Activated T-helper 1 cell treated with anti-CD3 and anti-CD28 coated beads, Interleukin-12 subunit alpha, Interleukin-12 subunit beta, Interleukin-2, Interleukin-4 antibody, amounts not matched to agents 30 ng/mL and 10 ng/mL and 1 ng/mL, durations not matched to agents 14 hours and 24 hours and 36 hours (primary cell): ENCODE data around the gene ACP1. TPM values are rescaled to one million over a fixed set of nuclear protein-coding genes. Genes with fewer than 3 reads are reported as not detected.

Experiments
- DNase-seq: peaks from one replicate; pipeline ENCODE4 v3.0.0; 2021; ENCODE audit warnings: low spot score
- H3K27ac Mint-ChIP-seq: one replicate; pipeline ENCODE4 v1.8.0; 2021; ENCODE audit warnings: mild to moderate bottlenecking, mixed read lengths
- H3K27me3 Mint-ChIP-seq: one replicate; pipeline ENCODE4 v1.8.0; 2022; ENCODE audit warnings: mild to moderate bottlenecking, moderate library complexity, mixed read lengths; ENCODE audit not compliant: insufficient read depth
- H3K36me3 Mint-ChIP-seq: one replicate; pipeline ENCODE4 v1.8.0; 2021; ENCODE audit warnings: low read depth, mixed read lengths
- H3K4me1 Mint-ChIP-seq: one replicate; pipeline ENCODE4 v1.8.0; 2021; ENCODE audit warnings: low read depth, mixed read lengths
- H3K4me3 Mint-ChIP-seq: one replicate; pipeline ENCODE4 v1.8.0; 2021; ENCODE audit warnings: mild to moderate bottlenecking, moderate library complexity, mixed read lengths
- H3K9me3 Mint-ChIP-seq: one replicate; pipeline ENCODE4 v1.8.0; 2021; ENCODE audit warnings: mixed read lengths
- intact Hi-C: fragments of 100-400 bp; cut with micrococcal nuclease; formaldehyde crosslinking; loops from one replicate; pipeline ENCODE4 v1.15.1; 2024
- total RNA-seq: library from RNA; stranded (reverse); gene quantifications from 2 replicates; pipeline ENCODE4 v1.2.3, GENCODE V29; 2022

ACP1 gene
- total RNA-seq, 1 donor from 2014 or later = 124 TPM

DNA sequence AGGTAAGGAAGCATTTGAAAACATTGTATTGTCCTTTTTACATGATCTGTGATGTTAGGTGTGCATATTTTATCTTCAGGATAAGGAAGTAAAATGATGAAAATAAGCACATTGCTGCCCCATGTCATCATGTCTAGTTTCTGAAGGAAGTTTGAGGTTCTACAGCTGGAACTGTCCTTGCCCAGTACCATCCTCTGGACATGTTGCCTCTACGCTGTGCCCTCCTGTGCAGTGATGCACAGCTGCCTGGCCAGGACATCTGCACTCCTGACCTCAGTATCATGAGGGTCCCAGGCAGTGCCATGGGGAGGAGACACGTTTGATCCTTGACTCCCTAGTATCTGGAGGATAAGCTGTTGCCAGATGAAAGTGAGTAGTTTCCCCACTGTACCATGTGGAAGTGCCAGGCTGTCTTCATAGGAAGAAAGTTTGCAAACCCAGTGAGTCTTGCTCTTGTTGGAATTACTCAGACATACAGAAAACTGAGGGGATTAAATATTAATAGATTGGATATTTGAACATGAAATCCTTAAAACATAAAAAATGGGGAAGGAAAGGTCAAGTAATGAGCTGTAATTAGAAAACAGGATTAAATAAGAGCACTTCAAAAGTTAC lies 13.7 kb downstream of the ACP1 start:
- H3K27me3 Mint-ChIP-seq = no peaks in the 10 kb centered on the region
- DNase-seq = no peak
- H3K4me1 Mint-ChIP-seq = no peaks in the 10 kb centered on the region
- no peak overlapping the region for H3K27ac Mint-ChIP-seq
- peaks cover 44% of the 10 kb centered on the region for H3K36me3 Mint-ChIP-seq
- H3K4me3 Mint-ChIP-seq = no peak overlapping the region
- H3K9me3 Mint-ChIP-seq = no peaks in the 10 kb centered on the region
- intact Hi-C loops = no loop called here

DNA sequence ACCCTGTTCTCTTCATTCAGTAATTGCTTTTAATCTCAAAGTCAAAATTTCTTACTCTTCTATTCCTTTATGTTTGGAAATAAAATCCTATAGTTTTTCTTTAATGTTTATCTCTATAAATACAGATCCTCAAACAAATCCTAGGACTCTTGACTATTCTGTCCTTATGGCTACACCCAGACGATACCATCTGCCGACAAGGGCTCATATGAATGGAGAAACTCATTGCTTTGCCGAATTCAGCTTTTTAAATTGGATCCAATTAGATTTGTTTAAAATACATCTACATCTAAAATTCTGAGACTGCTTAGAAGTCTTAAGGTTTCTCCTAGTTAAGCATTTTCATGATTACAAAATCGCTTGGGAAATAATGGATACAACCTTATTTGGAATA lies 14.2 kb downstream of the ACP1 start:
- Mint-ChIP-seq H3K4me1 (no peaks in the 10 kb centered on the region), H3K9me3 (no peaks in the 10 kb centered on the region), H3K27me3 (no peaks in the 10 kb centered on the region), H3K27ac (no peak overlapping the region), H3K4me3 (no peak overlapping the region), H3K36me3 (peaks cover 44% of the 10 kb centered on the region)
- DNase-seq = no peak
- intact Hi-C loops = no loop called here

DNA sequence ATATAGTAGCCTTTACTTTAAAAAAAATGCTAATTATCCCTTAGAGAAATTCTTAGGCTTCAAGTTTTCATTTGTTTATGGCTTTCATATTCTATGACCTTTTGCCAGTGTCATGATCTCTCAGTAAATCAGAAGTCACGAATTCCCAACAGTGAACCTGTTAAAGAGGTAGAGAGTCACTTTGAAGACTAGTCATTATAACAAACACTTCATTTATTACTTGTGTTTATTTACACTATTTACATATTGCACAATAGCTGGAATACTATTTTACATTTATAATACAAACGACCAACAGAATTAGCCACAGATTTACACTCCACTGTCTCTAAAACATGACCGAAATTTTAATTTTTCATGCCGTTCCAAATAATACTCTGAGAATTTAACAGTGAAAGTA lies 14.6 kb downstream of the ACP1 start:
- Mint-ChIP-seq H3K4me1 (no peaks in the 10 kb centered on the region), H3K27me3 (no peaks in the 10 kb centered on the region), H3K4me3 (no peak overlapping the region), H3K9me3 (no peaks in the 10 kb centered on the region), H3K36me3 (peaks cover 44% of the 10 kb centered on the region), H3K27ac (no peak overlapping the region)
- intact Hi-C loops = no loop called here
- DNase-seq = no peak

DNA sequence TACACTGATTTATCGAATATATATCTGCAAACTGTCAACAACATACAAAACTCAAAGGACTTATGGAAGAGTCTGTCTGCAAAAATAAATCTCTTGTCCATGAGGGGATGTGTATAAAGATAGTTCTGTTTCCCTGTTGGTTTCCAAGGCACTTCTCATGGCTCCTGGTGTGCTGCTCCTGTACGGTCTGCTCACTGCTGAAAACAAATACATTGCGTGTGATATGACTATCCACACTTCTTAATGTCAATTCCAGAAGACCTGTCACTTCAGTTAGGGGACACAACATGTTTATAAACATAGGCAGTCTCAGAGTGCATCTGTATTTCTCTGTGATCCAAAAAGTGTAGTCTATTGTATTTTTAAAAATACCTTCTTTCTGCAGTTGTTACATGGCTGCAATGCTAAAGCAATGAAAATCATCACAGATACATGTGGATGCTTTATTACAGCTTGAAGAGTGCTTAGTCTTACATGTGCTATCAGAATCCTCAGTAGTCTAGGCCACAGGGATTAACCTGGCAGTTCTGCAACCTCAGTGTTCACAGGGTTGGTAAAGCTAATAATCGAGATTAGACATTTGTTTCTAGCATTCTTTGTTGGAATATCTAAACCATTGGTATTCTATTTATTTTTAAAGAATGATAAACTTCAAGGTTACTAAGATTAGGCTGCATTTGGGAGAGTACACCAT lies 15.4 kb downstream of the ACP1 start:
- no peaks in the 10 kb centered on the region for H3K9me3 Mint-ChIP-seq
- peaks cover 42% of the 10 kb centered on the region for H3K36me3 Mint-ChIP-seq
- no peak for DNase-seq
- H3K4me3 Mint-ChIP-seq = no peak overlapping the region
- H3K4me1 Mint-ChIP-seq = no peaks in the 10 kb centered on the region
- intact Hi-C loops = no loop called here
- H3K27me3 Mint-ChIP-seq = no peaks in the 10 kb centered on the region
- no peak overlapping the region for H3K27ac Mint-ChIP-seq

- no peak overlapping the region for H3K27ac Mint-ChIP-seq
- DNase-seq = no peak
- no peaks in the 10 kb centered on the region for H3K4me1 Mint-ChIP-seq
- H3K4me3 Mint-ChIP-seq = no peak overlapping the region
- peaks cover 5% of the 10 kb centered on the region for H3K27me3 Mint-ChIP-seq
- intact Hi-C loops = no loop called here
- no peaks in the 10 kb centered on the region for H3K9me3 Mint-ChIP-seq
- H3K36me3 Mint-ChIP-seq = peaks cover 39% of the 10 kb centered on the region
Observed at GRCh38 chr2:280650-281110, 15.9 kb downstream of the ACP1 start.

GRCh38 chr2:281381-281780 lies 16.6 kb downstream of the ACP1 start:
- no peak for DNase-seq
- Mint-ChIP-seq H3K4me1 (no peaks in the 10 kb centered on the region), H3K9me3 (no peaks in the 10 kb centered on the region), H3K4me3 (no peak overlapping the region), H3K27me3 (peaks cover 12% of the 10 kb centered on the region), H3K36me3 (peaks cover 36% of the 10 kb centered on the region), H3K27ac (no peak overlapping the region)
- intact Hi-C loops = no loop called here

DNA sequence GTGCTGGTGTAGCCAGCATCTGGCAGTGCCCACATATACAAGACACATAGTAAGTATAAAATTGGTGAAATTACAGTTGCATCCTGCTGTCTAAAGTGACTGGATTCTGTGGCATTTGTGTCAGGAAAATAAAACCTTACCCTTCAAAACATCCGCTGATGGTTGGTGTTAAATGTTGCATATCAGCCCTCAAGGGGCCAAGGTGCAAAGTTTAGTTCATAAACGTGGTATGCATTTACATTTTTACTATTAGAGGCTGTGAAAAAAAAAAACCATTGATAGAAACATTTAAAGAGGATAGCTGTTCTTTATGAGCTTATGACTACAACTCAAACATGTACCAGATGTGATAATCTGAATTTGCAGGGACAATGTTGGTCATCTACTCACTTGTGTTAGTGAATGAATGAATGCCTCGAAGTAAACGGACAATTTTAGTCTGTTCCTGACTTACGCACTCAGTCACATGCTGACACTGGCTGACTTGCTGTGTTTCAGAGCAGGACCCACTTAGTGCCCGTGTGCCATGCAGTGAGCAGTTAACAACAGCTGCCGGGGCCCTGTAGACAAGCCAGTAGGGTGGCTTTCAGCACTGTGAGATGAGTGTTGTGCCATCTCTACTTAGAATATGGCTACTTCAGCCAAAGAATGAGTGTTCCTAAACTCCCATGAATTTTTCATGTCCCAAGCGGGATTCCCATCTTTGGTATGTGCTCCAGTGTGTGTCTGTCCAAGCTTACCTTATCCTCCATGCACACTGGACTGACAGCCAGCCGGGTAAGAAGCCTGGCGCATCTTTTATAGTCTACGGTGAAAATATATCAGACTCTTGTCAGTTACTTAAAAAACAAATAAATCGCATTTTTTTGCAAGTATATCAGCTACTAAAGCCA lies 17.9 kb downstream of the ACP1 start:
- Mint-ChIP-seq H3K27me3 (peaks cover 20% of the 10 kb centered on the region), H3K9me3 (no peaks in the 10 kb centered on the region), H3K4me3 (no peak overlapping the region), H3K36me3 (peaks cover 25% of the 10 kb centered on the region), H3K4me1 (no peaks in the 10 kb centered on the region), H3K27ac (no peak overlapping the region)
- intact Hi-C loops = no loop called here
- no peak for DNase-seq

GRCh38 chr2:283996-284794 lies 19.4 kb downstream of the ACP1 start:
- H3K4me3 Mint-ChIP-seq = no peak overlapping the region
- intact Hi-C loops = no loop called here
- no peak overlapping the region for H3K27ac Mint-ChIP-seq
- peaks cover 18% of the 10 kb centered on the region for H3K36me3 Mint-ChIP-seq
- peaks cover 20% of the 10 kb centered on the region for H3K27me3 Mint-ChIP-seq
- no peak for DNase-seq
- H3K4me1 Mint-ChIP-seq = no peaks in the 10 kb centered on the region
- H3K9me3 Mint-ChIP-seq = no peaks in the 10 kb centered on the region

GRCh38 chr2:284896-285492 lies 20.2 kb downstream of the ACP1 start:
- Mint-ChIP-seq H3K36me3 (peaks cover 13% of the 10 kb centered on the region), H3K4me3 (no peak overlapping the region), H3K27ac (no peak overlapping the region), H3K9me3 (no peaks in the 10 kb centered on the region), H3K4me1 (no peaks in the 10 kb centered on the region), H3K27me3 (peaks cover 25% of the 10 kb centered on the region)
- intact Hi-C loops = loop anchor here (5.0 kb wide), 1 partner anchor 53 kb away; no protein-coding TSS in a partner anchor
- no peak for DNase-seq

DNA sequence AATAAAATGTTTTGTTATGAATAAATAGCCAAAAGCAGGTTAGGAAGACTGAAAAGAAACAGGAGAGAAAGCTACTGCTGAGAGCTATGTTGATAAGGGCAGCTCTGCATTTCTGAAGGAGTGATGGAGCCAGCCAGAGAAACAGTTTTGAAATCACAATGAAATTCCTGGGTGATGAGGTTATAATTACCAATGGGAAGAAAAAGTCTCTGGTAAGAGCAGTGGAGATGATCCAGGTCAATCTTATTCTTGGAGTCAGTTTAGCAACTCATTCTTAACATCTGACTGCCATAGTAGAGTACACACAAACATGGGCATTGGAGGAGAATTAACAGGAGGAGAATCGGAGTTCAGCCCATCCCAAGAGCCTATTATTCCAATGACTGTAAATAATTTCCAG lies 20.8 kb downstream of the ACP1 start:
- no peaks in the 10 kb centered on the region for H3K4me1 Mint-ChIP-seq
- H3K27me3 Mint-ChIP-seq = peaks cover 29% of the 10 kb centered on the region
- intact Hi-C loops = loop anchor here (5.0 kb wide), 1 partner anchor 53 kb away; no protein-coding TSS in a partner anchor
- no peak overlapping the region for H3K27ac Mint-ChIP-seq
- peaks cover 11% of the 10 kb centered on the region for H3K36me3 Mint-ChIP-seq
- no peaks in the 10 kb centered on the region for H3K9me3 Mint-ChIP-seq
- no peak overlapping the region for H3K4me3 Mint-ChIP-seq
- no peak for DNase-seq

- intact Hi-C loops = loop anchor here (5.0 kb wide), 1 partner anchor 54 kb away; no protein-coding TSS in a partner anchor
- no peak overlapping the region for H3K27ac Mint-ChIP-seq
Observed at GRCh38 chr2:286035-286434, 21.3 kb downstream of the ACP1 start.

GRCh38 chr2:286774-287392 lies 22.1 kb downstream of the ACP1 start:
- no peak for DNase-seq
- Mint-ChIP-seq H3K36me3 (peaks cover 5% of the 10 kb centered on the region), H3K27ac (no peak overlapping the region), H3K9me3 (no peaks in the 10 kb centered on the region), H3K4me3 (no peak overlapping the region), H3K4me1 (no peaks in the 10 kb centered on the region), H3K27me3 (peaks cover 38% of the 10 kb centered on the region)
- intact Hi-C loops = loop anchor here (5.0 kb wide), 1 partner anchor 55 kb away; no protein-coding TSS in a partner anchor

More at GRCh38 chr2:286035-286434, 21.3 kb downstream of the ACP1 start:
- DNase-seq = no peak
- no peaks in the 10 kb centered on the region for H3K9me3 Mint-ChIP-seq
- H3K27me3 Mint-ChIP-seq = peaks cover 34% of the 10 kb centered on the region
- H3K4me1 Mint-ChIP-seq = no peaks in the 10 kb centered on the region
- peaks cover 11% of the 10 kb centered on the region for H3K36me3 Mint-ChIP-seq
- no peak overlapping the region for H3K4me3 Mint-ChIP-seq
